Activated naive CD8-positive, alpha-beta T cell treated with anti-CD3 and anti-CD28 coated beads, Interleukin-2, amount 50 U/mL, for 24 hours (primary cell): ENCODE measurements around the gene CD22.
A peak's percentile ranks its signal among the peaks of the same experiment; 100 is the strongest.
"Not testable (repeated sequence)": the region's sequence is repeated elsewhere in the genome, so short reads cannot be mapped to it uniquely, and the experiment has no call there.

ENCODE experiments used
- ATAC-seq: fragments of 150-1000 bp; cut with Tn5 transposase; one replicate; pipeline ENCODE4 v1.10.0; 2021
- DNase-seq: peaks from one replicate; pipeline ENCODE4 v3.0.0; 2021
- H3K27ac Mint-ChIP-seq: one replicate; pipeline ENCODE4 v1.8.0; 2021; ENCODE audit warnings: mild to moderate bottlenecking, mixed read lengths
- H3K27me3 Mint-ChIP-seq: one replicate; pipeline ENCODE4 v1.8.0; 2021; ENCODE audit warnings: mixed read lengths
- H3K36me3 Mint-ChIP-seq: one replicate; pipeline ENCODE4 v1.8.0; 2021; ENCODE audit warnings: low read depth, mixed read lengths
- H3K4me1 Mint-ChIP-seq: one replicate; pipeline ENCODE4 v1.8.0; 2021; ENCODE audit warnings: mixed read lengths
- H3K4me3 Mint-ChIP-seq: one replicate; pipeline ENCODE4 v1.8.0; 2021; ENCODE audit warnings: mild to moderate bottlenecking, moderate library complexity, mixed read lengths
- H3K9me3 Mint-ChIP-seq: one replicate; pipeline ENCODE4 v1.8.0; 2021; ENCODE audit warnings: mixed read lengths

The CD22 gene

DNA sequence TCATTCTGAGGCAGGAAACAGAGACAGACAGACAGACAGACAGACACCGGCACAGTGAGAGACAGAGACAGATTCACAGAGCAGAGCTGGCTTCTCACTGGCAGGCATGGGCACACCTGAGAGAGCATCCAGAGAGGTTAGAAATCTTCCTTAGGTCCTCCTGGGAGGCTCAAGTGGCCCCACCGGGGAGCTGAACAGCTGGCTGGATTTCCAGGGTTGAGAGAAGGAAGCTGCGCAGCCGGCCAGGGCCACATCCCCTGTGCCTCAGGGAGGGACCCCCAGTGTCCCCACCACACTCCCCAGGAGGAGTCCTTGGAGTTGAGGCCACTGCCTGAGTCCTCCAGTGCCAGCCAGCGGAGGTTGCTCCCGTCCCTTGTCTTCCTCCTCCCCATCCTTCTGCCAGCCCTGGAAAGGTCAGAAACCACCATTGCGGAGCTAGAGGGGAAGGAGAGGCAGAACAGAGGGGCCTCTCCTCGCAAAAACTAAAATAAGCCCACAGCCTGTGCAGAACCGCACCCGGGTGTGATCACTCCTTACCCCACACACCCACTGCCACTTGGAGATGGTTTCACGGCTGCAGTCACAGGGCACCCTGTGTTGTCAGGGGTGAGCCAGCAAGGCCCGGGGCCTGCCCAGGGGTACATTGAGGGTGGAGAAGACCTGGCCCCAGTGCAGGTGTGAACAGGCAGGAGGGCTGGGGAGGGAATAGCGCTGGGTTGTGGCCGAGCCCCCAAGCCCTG lies 33.4 kb downstream of the CD22 start:
- ATAC-seq (no peak), DNase-seq (no peak)
- H3K27me3 Mint-ChIP-seq: peaks cover 6% of the 10 kb centered on the region
- no peak overlapping the region for H3K27ac Mint-ChIP-seq
- peaks cover 10% of the 10 kb centered on the region for H3K4me1 Mint-ChIP-seq
- no peaks in the 10 kb centered on the region for H3K9me3 Mint-ChIP-seq
- no peaks in the 10 kb centered on the region for H3K36me3 Mint-ChIP-seq
- H3K4me3 Mint-ChIP-seq: no peak overlapping the region

DNA sequence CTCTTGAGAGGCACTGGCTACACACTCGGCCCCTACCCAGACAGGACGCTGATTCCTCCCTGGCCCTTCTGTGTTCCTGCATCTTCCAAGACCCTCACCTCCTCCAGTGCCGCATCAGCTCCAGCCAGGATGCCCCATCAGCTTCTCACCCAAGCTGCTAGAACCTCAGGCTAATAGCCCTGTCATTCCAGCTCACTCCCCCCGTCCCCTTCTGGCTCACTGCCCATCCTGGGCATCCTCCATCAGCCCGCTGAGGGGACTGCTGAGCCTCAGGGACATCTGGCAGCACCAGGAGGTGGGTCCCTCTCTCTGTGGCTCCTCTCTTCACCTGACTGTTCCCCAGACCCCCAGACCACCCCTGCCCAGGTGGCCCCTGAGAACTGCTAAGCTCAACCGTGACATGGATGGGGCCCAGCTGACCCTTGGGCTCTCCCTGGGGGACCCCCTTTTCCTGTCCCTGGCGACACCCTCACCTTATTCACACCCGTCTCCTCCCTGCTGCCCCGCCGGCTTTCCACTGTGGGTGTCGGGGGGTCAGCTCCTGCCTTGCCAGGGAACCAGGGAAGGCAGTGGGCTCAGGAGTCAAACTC lies 34.1 kb downstream of the CD22 start:
- ATAC-seq (no peak), DNase-seq (no peak)
- peaks cover 4% of the 10 kb centered on the region for H3K4me1 Mint-ChIP-seq
- no peaks in the 10 kb centered on the region for H3K9me3 Mint-ChIP-seq
- H3K36me3 Mint-ChIP-seq: no peaks in the 10 kb centered on the region
- peaks cover 8% of the 10 kb centered on the region for H3K27me3 Mint-ChIP-seq
- no peak overlapping the region for H3K4me3 Mint-ChIP-seq
- no peak overlapping the region for H3K27ac Mint-ChIP-seq

GRCh38 chr19:35363711-35364425 lies 34.9 kb downstream of the CD22 start:
- Mint-ChIP-seq H3K27me3 (peaks cover 10% of the 10 kb centered on the region), H3K4me1 (no peaks in the 10 kb centered on the region), H3K36me3 (no peaks in the 10 kb centered on the region), H3K9me3 (no peaks in the 10 kb centered on the region), H3K27ac (no peak overlapping the region), H3K4me3 (no peak overlapping the region)
- DNase-seq: no peak
- ATAC-seq: no peak

GRCh38 chr19:35365303-35365702 lies 36.3 kb downstream of the CD22 start:
- Mint-ChIP-seq H3K27ac (no peak overlapping the region), H3K36me3 (no peaks in the 10 kb centered on the region), H3K9me3 (no peaks in the 10 kb centered on the region), H3K27me3 (peaks cover 10% of the 10 kb centered on the region), H3K4me1 (no peaks in the 10 kb centered on the region), H3K4me3 (no peak overlapping the region)
- ATAC-seq (no peak), DNase-seq (no peak)

DNA sequence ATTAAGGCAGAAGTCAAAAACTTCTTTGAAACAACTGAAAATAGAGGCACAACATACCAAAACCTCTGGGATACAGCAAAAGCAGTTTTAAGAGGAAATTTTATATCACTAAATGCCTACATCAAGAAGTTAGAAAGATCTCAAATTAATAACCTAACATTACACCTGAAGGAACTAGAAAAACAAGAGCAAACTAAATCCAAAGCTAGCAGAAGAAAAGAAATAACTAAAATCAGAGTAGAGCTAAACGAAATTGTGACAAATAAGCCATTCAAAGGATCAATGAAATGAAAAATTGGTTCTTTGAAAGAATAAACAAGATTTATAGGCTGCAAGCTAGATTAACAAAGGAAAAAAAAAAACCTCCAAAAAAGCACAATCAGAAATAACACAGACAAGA lies 39.4 kb downstream of the CD22 start:
- ATAC-seq: no peak
- H3K27me3 Mint-ChIP-seq: peaks cover 13% of the 10 kb centered on the region
- no peaks in the 10 kb centered on the region for H3K36me3 Mint-ChIP-seq
- H3K27ac Mint-ChIP-seq: no peak overlapping the region
- no peak overlapping the region for H3K4me3 Mint-ChIP-seq
- DNase-seq: no peak
- no peaks in the 10 kb centered on the region for H3K9me3 Mint-ChIP-seq
- no peaks in the 10 kb centered on the region for H3K4me1 Mint-ChIP-seq

DNA sequence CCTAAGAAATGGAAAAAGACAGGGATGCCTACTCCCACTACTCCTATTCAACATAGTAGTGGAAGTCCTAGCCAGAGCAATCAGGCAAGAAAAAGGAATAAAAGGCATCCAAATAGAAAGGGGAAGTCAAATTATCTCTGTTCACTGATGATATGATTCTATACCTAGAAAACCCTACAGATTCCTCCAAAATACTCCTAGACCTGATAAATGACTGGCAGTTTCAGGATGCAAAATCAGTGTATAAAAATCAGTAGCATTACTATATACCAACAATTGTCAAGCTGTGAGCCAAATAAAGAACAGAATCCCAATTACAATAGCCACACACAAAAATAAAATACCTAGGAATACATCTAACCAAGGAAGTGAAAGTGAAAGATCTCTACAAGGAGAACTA lies 40.5 kb downstream of the CD22 start:
- ATAC-seq (no peak), DNase-seq (no peak)
- Mint-ChIP-seq H3K4me1 (peaks cover 3% of the 10 kb centered on the region), H3K27ac (peak overlapping the region; percentile 4), H3K27me3 (peaks cover 13% of the 10 kb centered on the region), H3K36me3 (no peaks in the 10 kb centered on the region), H3K9me3 (no peaks in the 10 kb centered on the region), H3K4me3 (no peak overlapping the region)

DNA sequence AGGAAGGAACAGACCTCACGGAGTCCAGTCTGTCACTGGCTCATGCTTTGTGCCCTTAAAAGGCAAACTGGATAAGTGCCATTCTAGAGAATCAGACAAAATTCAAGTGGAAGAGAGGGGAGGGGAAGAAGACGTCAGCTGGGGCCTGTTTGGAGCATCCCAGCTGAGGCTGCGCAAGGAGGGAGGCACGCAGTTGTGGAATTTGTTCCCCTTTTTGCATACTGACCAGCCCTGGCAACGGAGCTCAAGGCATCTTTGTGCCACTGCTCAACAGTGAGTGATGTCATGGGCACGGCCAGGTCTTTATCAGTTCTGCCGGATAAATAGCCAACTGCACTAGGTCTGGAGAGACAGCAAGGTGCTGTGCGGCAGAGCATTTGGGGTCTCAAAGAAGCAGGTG lies 41.7 kb downstream of the CD22 start, which contains the start of gene GPR42:
Gene GPR42 (plus strand): TSS at position 347 of the 400 bp plus-strand sequence. CDS start 292 bp downstream, outside the sequence.
- Mint-ChIP-seq H3K27me3 (peaks cover 16% of the 10 kb centered on the region), H3K4me3 (no peak within 1 kb of the TSS), H3K36me3 (no peaks in the 10 kb centered on the region), H3K4me1 (peaks cover 13% of the 10 kb centered on the region), H3K9me3 (no peaks in the 10 kb centered on the region), H3K27ac (no peak within 1 kb of the TSS)
- DNase-seq (no peak), ATAC-seq (no peak)

GRCh38 chr19:35373492-35373891 lies 44.5 kb downstream of the CD22 start:
- Mint-ChIP-seq H3K4me1 (peaks cover 18% of the 10 kb centered on the region), H3K4me3 (no peak overlapping the region), H3K36me3 (no peaks in the 10 kb centered on the region), H3K9me3 (peaks cover 3% of the 10 kb centered on the region), H3K27ac (no peak overlapping the region), H3K27me3 (peaks cover 18% of the 10 kb centered on the region)
- ATAC-seq: no peak
- no peak for DNase-seq

- not testable (repeated sequence) for H3K36me3 Mint-ChIP-seq, H3K4me3 Mint-ChIP-seq, H3K27ac Mint-ChIP-seq
These were observed 45.0 kb downstream of the CD22 start for GRCh38 chr19:35374031-35374430.

DNA sequence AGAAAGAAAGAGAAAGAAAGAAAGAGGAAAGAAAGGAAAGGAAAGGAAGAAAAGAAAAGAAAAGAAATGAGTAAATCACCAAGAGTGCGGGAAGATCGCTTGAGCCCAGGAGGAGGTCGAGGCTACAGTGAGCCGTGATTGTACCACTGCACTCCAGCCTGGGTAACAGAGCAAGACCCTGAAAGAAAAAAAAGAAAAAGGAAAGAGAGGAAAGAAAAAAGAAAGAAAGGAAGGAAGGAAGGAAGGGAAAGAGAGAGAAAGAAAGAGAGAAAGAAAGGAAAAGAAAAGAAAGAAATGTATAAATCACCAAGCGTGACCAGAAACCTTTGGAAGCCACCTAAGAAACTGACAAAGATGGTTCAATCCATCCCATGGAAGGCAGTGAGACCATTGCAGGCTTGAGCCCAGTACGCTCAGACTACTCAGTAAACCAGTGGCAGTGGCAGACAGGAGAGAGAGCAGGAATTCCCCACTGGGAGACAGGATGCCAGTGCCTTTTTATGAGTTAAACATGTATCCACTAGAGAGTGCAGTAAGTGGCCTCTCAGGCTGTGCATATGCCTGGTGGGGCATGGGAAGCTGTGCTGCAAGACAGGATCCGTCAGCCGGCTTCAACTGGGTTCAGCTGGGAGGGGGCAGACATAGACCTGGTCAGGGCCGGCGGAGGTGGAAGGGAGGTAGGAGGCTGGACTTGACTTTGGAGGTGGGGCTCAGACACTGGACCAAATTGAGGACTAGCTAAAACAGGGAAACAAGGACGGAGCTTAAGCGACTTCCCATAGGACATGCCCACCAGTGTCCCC lies 46.7 kb downstream of the CD22 start:
- DNase-seq (no peak), ATAC-seq (no peak)
- H3K36me3 Mint-ChIP-seq: no peaks in the 10 kb centered on the region
- peaks cover 7% of the 10 kb centered on the region for H3K9me3 Mint-ChIP-seq
- H3K27me3 Mint-ChIP-seq: peaks cover 21% of the 10 kb centered on the region
- H3K4me3 Mint-ChIP-seq: no peak overlapping the region
- peaks cover 18% of the 10 kb centered on the region for H3K4me1 Mint-ChIP-seq
- no peak overlapping the region for H3K27ac Mint-ChIP-seq

More at GRCh38 chr19:35374031-35374430, 45.0 kb downstream of the CD22 start:
- peaks cover 19% of the 10 kb centered on the region for H3K27me3 Mint-ChIP-seq
- not testable (repeated sequence) for ATAC-seq, DNase-seq, H3K9me3 Mint-ChIP-seq
- peaks cover 18% of the 10 kb centered on the region for H3K4me1 Mint-ChIP-seq

DNA sequence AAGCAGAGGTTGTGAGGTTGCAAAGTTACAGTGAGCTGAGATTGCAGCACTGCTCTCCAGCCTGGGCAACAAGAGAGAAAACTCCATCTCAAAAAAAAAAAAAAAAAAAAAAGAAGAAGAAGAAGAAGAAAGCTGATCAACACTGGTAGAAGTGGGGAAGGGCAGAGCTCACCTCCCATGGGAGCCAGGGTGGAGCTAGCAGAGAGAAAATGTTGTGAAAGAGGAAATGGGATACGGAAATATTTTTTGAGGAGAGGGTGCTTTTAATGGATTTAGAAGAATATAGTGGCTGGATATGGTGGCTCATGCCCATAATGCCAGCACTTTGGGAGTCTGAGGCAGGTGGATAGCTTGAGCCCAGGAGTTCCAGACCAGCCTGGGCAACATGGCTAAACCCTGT lies 48.7 kb downstream of the CD22 start:
- Mint-ChIP-seq H3K36me3 (no peaks in the 10 kb centered on the region), H3K4me3 (no peak overlapping the region), H3K9me3 (peaks cover 7% of the 10 kb centered on the region), H3K27me3 (peaks cover 30% of the 10 kb centered on the region), H3K4me1 (peaks cover 18% of the 10 kb centered on the region), H3K27ac (no peak overlapping the region)
- ATAC-seq (no peak), DNase-seq (no peak)

DNA sequence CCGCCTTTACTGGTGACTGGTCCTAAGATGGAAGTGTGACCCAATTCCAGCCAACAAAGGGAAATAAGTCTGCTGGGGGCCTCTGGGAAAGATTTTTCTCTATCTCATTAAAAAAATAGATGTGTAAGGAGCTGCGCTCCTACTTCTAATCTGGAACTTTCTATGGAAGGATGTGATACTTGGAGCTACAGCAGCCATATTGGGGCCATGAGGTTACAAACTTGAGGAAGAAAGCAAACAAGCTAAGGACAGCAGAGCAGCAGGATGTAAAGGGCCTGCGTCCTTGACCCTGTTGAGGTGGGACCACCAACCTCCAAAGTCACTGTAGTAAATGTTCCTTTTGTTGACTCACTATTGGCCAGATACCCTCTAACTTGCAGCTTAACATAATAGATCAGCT lies 49.4 kb downstream of the CD22 start:
- Mint-ChIP-seq H3K36me3 (no peaks in the 10 kb centered on the region), H3K4me3 (no peak overlapping the region), H3K27me3 (peaks cover 30% of the 10 kb centered on the region), H3K27ac (no peak overlapping the region), H3K4me1 (peaks cover 18% of the 10 kb centered on the region), H3K9me3 (peaks cover 7% of the 10 kb centered on the region)
- no peak for DNase-seq
- no peak for ATAC-seq

- not testable (repeated sequence) for H3K4me3 Mint-ChIP-seq
These were observed 50.6 kb downstream of the CD22 start for GRCh38 chr19:35379545-35379944.

GRCh38 chr19:35379992-35380391 lies 51.0 kb downstream of the CD22 start:
- no peak for ATAC-seq
- Mint-ChIP-seq H3K27ac (no peak overlapping the region), H3K4me3 (no peak overlapping the region), H3K9me3 (peaks cover 10% of the 10 kb centered on the region), H3K36me3 (peaks cover 3% of the 10 kb centered on the region), H3K27me3 (peaks cover 30% of the 10 kb centered on the region), H3K4me1 (peaks cover 10% of the 10 kb centered on the region)
- DNase-seq: no peak

More at GRCh38 chr19:35379545-35379944, 50.6 kb downstream of the CD22 start:
- Mint-ChIP-seq H3K27me3 (peaks cover 30% of the 10 kb centered on the region), H3K4me1 (peaks cover 15% of the 10 kb centered on the region)
- DNase-seq, ATAC-seq, H3K36me3 Mint-ChIP-seq, H3K27ac Mint-ChIP-seq, H3K9me3 Mint-ChIP-seq: not testable (repeated sequence)
